ENCODE measurements around the gene STOX2.

The STOX2 gene, protein sequence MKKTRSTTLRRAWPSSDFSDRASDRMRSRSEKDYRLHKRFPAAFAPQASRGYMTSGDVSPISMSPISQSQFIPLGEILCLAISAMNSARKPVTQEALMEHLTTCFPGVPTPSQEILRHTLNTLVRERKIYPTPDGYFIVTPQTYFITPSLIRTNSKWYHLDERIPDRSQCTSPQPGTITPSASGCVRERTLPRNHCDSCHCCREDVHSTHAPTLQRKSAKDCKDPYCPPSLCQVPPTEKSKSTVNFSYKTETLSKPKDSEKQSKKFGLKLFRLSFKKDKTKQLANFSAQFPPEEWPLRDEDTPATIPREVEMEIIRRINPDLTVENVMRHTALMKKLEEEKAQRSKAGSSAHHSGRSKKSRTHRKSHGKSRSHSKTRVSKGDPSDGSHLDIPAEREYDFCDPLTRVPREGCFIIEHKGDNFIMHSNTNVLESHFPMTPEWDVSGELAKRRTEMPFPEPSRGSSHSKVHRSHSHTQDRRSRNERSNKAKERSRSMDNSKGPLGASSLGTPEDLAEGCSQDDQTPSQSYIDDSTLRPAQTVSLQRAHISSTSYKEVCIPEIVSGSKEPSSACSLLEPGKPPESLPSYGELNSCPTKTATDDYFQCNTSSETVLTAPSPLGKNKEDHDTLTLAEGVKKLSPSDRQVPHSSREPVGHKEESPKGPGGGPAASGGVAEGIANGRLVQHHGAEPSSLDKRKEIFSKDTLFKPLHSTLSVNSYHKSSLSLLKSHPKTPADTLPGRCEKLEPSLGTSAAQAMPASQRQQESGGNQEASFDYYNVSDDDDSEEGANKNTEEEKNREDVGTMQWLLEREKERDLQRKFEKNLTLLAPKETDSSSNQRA (N-terminal part only)

GRCh38 chr4:183905081-183905592 is at the start of gene STOX2:
TSS of gene STOX2 (plus strand) at chr4:183905307. CDS start at chr4:183906791, 1,484 bp downstream.
- no peak for DNase-seq

- DNase-seq, result no peak
These were observed 49.5 kb upstream of the STOX2 start for GRCh38 chr4:183855323-183856190.

DNA sequence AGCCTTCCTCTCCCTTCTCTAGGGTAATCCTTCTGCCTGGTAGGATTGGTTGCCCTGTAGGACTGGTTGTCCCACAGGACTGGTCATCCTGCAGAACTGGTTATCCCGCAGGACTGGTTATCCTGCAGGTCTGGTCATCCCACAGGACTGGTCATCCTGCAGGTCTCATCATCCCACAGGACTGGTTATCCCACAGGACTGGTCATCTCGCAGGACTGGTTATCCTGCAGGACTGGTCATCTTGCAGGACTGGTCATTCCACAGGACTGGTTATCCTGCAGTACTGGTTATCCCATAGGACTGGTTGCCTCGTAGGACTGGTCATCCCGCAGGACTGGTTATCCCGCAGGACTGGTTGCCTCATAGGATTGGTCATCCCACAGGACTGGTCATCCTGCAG is 48.1 kb upstream of the STOX2 start:
- no peak for DNase-seq

GRCh38 chr4:183858011-183858615 is 47.0 kb upstream of the STOX2 start:
- no peak for DNase-seq

GRCh38 chr4:183860119-183860518 is 45.0 kb upstream of the STOX2 start:
- DNase-seq, result no peak

DNA sequence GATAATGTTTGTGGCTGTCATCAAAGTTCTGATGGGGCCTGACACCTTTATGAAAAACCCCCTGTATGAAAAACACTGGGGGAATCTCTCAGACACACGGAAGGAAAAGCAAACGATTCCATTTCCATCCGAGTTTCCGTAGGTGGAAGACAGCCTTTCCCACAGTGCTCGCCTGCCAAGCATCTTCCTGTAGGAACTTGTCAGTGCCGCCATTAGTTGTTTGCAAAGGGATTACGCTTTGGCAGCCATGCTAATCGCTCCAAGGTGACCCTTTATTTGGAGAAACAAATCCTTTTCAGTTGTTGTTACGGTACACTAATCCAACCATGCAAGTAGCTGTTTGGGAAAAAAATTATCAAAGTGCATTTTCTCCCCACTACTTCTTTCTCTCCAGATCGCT is 44.4 kb upstream of the STOX2 start:
- no peak for DNase-seq

GRCh38 chr4:183861426-183861825 is 43.7 kb upstream of the STOX2 start:
- no peak for DNase-seq

DNA sequence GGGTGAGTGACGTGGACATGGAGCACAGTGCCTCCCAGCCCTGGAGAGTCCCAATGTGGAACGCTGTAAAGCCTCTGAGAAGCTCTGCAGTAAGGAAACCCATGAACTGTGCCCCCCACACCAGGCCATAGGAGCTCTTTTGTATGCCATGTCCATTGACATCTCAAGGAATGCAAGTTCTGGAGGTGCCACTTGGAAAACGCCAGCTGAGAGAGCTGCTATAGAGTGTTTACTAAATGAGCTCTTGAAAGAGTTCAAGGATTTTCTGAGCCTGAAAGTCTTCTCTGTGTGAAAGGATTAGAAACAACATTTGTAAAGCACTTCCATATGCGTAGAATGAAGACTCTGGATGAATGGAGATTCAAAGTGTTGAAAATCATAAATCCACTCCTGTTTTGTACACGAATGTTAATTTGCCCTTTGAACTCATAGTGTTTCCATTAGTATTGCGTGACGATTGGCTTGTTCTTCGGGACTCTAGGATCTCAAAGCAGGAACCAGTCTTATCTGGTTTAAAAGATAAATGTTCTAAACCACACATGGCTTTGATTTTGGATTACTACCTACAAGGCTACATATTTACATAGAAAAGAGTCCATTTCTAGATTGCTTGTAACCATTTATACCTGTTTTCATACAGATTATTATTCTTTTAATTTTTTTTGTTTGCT is 41.8 kb upstream of the STOX2 start:
- DNase-seq, result no peak

- no peak for DNase-seq
These were observed 37.9 kb upstream of the STOX2 start for GRCh38 chr4:183867247-183867646.

- no peak for DNase-seq
These were observed 34.1 kb upstream of the STOX2 start for GRCh38 chr4:183870997-183871396.

GRCh38 chr4:183871581-183871980 is 33.5 kb upstream of the STOX2 start:
- no peak for DNase-seq

DNA sequence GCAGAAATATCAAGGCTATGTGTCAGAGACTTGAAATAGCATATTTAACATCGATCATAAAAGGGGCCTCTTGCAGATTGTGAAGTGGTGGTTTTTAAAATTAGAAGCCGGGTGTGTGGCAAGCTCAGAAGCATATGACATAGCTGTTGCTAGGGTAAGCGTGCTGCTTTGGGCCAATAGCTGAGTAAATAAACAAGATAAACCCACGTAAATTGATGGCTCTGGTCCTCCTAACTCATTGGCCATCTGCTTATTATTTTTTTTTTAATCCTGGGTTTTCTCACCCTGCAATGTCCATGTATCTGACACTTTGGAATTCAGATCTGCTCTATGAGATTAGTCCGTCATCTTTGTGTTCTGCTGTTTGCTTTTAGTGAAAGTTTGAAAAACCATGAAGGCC is 32.6 kb upstream of the STOX2 start:
- DNase-seq, result no peak

GRCh38 chr4:183873409-183874185 is 31.5 kb upstream of the STOX2 start:
- DNase-seq, result no peak

- no peak for DNase-seq
These were observed 29.8 kb upstream of the STOX2 start for GRCh38 chr4:183875251-183875825.

DNA sequence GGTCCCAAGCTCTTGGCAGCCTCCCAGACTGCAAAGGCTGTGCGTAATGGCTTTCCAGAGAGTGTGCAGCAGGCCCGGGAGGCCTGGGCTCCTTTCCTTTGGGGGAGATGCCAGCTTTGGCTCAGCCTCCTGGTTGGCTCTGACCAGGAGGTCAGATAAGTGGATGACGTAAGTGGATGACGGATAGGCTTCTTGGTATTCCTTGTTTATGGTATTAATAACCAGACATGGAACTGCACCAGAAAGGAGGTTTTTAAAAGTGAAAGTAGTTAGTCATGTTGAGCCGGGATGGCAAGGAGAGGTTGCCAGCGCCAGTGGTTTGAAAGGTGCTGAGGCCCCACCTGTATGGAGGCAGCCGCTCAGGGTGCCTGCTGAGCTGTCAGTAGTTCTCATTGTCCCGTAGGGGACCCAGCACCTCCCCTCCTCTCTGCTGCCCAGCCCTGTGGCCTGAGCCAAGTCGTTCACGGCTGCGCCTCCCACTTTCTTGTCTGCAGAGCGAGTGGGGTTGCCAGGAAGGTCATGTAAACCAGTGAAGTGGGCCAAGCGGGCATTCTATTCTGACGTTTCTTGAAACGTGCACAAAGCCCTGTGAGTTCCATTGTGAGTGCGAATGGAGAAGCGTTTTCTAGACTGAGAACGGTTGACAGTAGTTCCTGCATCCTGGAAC is 28.7 kb upstream of the STOX2 start:
- no peak for DNase-seq

- no peak for DNase-seq
These were observed 26.7 kb upstream of the STOX2 start for GRCh38 chr4:183878251-183878970.

DNA sequence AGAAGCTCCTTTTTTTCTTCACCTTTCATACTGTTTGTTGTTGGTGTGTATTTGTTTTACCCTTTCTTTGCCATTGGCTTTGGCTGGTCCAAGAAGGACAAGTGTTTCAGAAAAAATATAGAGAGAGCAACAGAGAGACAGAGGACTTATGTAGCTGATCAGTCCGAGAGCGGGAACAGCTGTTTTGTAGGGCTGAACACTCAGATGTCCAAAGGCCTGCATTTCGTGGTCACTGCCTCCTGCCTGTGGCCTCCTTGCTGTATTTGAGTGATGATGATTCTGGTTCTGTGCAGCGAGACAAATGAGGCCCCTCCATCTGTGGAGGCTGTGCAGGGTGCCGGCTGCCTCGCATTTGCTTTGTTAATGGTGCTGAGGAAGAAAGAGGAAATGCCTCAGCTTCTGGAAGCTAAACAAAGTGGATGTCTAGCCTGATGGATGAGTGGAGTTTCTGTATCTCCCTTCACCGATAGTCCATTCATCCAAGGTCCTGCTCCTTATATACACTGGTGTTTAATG is 19.8 kb upstream of the STOX2 start:
- no peak for DNase-seq

GRCh38 chr4:183887351-183887750 is 17.8 kb upstream of the STOX2 start:
- no peak for DNase-seq

GRCh38 chr4:183888564-183888963 is 16.5 kb upstream of the STOX2 start:
- no peak for DNase-seq

Data from activated effector memory CD4-positive, alpha-beta T cell treated with anti-CD3 and anti-CD28 coated beads, Interleukin-2, amount 50 U/mL, for 16 hours (primary cell).